NCI-H1436 (cell line): Measurements from ENCODE around the gene ENOX1.
"Not testable (repeated sequence)": the region's sequence is repeated elsewhere in the genome, so short reads cannot be mapped to it uniquely, and the experiment has no call there.

ENCODE experiments used
- DNase-seq: peaks from one replicate; lab custom pipeline; 2025; lab: John Stamatoyannopoulos, UW

The ENOX1 gene

GRCh38 chr13:43354153-43354945, 432.4 kb downstream of the ENOX1 start:
- DNase-seq = no peak

GRCh38 chr13:43353631-43354030, 433.1 kb downstream of the ENOX1 start:
- no peak for DNase-seq

GRCh38 chr13:43351612-43352011, 435.2 kb downstream of the ENOX1 start:
- DNase-seq = not testable (repeated sequence)

DNA sequence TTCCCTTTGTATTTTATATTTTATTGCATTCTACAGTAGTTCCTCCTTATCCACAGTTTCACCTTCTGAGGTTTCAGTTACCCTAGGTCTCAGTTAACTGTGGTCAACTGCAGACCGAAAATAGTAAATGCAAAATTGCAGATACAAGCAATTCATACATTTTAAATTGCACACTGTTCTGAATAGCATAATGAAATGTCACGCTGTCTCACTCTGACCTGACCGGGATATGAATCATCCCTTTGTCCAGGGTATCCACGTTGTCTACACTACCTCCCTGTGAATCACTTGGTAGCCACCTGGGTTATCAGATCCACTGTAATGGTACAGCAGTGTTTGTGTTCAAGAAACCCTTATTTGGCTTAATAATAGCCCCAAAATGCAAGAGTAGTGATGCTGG, 438.4 kb downstream of the ENOX1 start:
- no peak for DNase-seq

DNA sequence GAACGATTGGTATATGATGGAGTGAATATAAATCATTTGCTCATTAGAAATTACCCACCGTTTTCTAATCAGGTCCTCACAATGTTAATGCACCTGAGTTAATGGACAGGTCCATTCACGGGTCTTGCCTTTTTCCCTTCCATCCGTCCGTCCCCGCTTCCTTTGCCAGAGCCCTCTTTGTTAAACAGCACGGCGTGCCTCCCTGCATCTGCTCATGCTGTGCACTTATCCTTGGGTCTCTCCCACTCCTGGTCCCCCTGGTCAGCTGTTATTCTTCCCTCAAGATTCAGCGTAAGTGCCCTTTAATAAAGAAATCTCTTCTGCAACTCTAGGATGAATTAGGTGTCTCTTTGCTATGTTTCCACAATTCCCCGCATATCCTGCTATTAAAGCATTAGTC, 438.9 kb downstream of the ENOX1 start:
- DNase-seq = no peak

DNA sequence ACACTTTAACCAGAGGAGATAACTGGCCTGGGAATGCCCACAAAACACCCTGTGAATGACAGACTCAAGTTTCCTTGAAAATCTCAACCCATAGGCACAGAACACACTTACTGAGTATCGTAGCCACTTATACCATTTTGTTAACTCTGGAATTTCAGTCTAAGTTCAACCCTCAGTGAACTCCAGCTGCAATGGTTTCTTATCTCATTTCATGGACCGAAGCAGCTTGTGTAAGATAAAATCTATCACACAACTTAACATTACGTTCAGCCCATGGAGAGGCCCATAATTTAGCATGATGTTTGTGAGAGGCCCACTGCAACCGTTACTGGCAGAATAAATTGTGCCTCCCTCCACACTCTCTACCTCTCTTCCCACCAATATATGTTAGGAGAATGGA, 440.3 kb downstream of the ENOX1 start:
- no peak for DNase-seq

DNA sequence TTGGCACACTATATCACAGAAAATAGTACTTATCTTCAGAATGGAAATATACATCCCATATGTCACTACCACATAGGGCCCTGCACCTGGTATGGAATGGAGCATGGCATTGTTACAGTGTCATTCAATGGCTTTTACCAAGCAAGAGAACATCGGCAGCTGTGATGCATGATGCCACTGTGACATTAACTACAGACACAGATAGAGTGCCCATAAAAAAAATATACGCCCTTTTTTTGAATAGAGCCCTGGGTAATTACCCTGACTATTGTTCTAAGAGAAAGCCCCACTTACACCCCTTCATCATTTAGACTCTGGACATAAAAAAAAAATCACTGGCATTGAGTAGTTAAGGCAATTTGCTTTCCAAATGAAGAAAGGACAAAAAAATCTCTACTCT, 443.1 kb downstream of the ENOX1 start:
- DNase-seq = no peak

DNA sequence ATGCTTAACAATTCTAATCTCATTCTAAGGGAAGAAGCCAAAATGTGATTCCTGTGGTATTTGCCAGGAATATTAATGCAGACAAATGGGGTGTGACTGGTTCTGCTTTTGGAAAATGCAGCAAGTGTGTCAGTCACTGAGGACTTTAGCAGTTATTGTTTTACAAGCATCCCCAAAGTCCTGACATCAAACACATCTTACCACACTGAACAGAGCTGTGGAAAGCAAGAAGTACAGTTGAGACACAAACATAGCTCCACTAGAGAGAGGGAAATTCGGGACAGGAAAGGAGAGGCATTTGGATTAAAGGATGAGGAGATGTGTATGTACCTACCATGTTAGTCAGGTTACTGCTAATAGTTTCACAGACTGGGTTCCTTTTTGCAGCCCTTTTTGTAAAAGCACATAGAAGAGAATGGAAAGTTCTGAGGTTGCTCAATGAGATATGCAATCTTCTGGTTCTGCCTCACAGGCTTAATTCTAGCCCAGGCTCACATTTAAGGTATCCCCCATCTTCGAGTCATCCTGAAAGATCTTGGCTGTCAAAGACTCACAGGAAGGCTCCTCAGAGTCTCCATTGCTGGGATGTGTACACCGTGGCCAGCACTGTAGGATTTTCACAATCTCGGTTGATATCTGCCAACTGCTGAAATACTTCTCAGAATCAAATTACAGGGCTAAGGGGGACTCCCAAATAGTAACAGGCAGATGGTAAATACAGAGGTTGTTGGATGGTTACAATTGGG, 446.8 kb downstream of the ENOX1 start:
- no peak for DNase-seq

GRCh38 chr13:43339145-43339804, 447.5 kb downstream of the ENOX1 start:
- DNase-seq = no peak

- no peak for DNase-seq
Observed at GRCh38 chr13:43335764-43336163, 451.0 kb downstream of the ENOX1 start.

- DNase-seq = no peak
Observed at GRCh38 chr13:43333176-43333575, 453.6 kb downstream of the ENOX1 start.

- DNase-seq = no peak
Observed at GRCh38 chr13:43331672-43332071, 455.1 kb downstream of the ENOX1 start.

DNA sequence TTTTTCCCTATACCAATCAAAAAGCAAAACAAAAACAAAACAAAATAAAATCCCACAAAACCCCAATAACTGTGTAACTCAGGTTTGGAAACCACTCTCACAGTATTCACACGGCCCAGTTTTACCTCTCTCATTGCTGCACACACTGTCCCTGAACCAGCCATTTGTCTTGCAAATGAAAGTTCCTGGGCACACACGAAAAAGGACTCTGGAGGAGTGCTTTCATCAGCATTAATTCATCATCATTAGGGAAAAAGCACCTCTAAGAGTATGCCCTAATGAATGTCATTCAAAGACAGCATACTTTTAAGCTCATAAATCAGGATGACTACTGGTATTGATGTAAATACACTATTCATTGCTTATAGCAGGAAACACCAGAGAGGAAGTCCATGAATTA, 457.1 kb downstream of the ENOX1 start:
- DNase-seq = no peak

GRCh38 chr13:43328907-43329306, 457.9 kb downstream of the ENOX1 start:
- no peak for DNase-seq

DNA sequence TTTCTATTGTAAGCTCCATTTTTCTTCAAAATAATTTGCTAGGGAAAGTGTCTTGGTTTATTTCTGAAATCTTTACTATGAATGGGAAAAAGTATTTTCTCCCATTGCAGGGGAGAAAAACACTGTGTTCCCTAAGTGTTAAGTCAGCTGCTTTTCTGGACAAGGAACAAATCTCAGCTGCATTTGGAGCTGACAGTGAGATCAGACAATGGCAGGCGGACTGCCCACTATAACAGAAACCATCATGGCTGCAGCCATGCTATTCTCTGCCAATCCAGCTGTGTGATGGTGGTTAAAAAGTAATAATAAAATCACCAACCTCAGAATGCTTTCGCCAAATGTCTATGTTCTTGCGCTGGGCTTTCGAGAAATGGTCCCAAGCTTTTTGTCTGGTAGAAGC, 460.7 kb downstream of the ENOX1 start:
- no peak for DNase-seq

DNA sequence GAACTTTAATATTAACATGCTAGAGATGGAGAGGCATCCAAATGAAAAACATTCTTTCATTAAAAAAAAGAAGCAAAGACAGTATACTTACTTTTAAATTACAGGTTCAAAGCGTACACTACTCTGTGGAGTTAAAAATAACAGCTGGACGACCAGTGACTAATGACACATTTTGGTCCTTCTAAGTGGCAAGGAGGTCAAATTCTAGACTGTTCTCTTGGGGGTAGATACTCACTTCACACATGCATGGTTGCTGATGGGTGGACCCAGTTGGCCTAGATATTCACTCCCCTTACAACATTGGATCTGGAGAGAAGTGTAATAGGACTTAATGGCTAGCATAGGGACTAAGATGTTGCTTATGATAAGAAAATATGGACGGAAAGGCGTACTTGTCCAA, 461.1 kb downstream of the ENOX1 start:
- no peak for DNase-seq

DNA sequence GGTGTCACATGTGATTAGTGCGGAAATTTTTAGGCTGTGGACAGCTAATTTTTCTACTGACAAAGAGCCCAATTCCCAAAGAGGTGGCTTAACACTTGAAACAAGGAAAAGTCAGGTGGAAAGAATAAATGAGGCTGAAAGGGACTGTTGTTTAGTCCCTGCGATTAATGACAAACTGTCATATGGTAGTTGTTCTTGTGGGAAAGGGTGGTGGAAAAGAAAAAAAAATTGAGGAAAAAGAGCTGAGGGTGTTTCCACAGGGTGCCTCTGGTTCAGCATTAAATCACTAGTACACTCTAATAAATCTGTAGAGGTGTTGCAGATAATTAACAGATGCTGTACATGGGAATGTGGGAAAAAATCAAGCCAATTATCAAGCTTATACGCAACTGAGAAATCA, 462.6 kb downstream of the ENOX1 start:
- no peak for DNase-seq

- no peak for DNase-seq
Observed at GRCh38 chr13:43319617-43320444, 466.9 kb downstream of the ENOX1 start.

DNA sequence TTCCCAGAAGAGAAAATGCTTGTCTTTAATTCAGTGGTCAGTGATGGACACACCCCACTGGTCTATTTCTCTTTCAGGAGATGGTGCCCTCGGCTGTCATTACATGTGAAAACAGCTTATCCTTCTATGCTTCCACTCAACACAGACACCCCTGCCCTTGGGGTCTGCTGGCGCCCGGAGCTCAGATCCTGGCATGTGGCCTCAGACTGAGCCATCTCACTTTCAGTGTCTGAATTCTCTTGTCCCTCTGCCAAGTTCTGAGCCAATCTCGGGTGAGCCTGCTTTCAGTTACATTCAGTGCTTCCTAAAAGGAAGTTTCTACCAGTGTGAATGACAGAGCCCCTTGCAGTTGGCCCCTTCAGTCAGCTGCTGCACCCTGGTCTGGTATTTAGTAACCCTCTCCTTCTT, 469.8 kb downstream of the ENOX1 start:
- DNase-seq = no peak

DNA sequence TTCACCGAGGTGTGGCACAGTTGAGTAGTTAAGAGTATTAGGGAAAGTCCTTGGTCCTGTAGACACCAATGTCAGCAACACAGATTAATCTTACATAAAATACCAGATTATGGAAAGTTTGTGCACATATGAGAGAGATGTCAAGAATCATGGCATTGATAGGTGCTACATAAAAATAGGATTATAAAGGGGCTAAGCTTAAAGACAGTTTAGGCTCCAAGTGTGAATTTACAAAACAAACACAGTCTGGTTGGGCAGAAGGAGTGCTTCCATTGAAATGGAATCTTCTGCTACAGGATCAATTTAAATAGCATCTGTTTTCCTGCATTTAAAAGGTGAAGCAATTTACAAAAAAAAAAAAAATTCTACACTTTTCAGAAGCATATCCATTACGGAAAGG, 470.5 kb downstream of the ENOX1 start:
- no peak for DNase-seq

DNA sequence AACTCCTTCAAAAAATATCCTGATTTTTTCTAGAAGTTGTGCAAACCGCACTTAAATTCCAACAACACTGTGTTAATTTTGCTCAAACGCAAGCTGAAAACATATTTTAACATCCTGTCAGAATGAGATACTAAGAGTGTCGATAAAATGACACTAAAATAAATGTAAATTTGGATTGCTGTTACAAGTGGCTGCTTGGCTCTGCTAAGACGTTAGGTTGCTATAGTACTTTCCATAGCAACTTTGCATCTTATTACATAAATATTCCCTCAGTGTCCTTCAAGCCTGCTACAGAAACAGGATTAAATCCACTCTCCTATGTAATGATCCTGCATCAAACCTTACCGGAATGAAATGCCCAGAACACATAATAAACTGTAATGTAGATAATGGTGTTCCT, 471.2 kb downstream of the ENOX1 start:
- DNase-seq = no peak

- no peak for DNase-seq
Observed at GRCh38 chr13:43309311-43309710, 477.5 kb downstream of the ENOX1 start.
